ENCODE measurements around the gene ZNF821.
"Not testable (repeated sequence)": the region's sequence is repeated elsewhere in the genome, so short reads cannot be mapped to it uniquely, and the experiment has no call there.

The ZNF821 gene

DNA sequence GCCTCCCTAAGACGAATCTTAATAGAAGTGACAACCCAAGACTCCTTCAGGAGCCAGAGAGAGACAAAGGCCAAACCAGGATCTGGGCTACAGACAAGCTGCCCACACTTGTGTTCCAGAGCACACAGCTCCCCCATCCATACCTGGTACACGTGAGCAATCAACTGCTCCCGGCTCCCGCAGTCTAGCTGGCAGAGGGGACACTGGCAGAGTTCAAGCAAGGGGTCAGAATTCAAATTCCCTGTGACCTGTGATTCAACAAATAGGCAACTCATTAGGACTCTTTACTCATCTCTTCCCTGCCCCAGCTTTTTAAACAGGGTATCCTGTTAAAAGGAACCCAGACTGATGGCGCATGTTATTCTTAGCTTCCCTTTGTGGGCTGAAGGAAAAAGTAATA is 20.0 kb downstream of the ZNF821 start:
- FAIRE-seq = no peak
- no peak for DNase-seq (ENCODE audit: low spot score)

DNA sequence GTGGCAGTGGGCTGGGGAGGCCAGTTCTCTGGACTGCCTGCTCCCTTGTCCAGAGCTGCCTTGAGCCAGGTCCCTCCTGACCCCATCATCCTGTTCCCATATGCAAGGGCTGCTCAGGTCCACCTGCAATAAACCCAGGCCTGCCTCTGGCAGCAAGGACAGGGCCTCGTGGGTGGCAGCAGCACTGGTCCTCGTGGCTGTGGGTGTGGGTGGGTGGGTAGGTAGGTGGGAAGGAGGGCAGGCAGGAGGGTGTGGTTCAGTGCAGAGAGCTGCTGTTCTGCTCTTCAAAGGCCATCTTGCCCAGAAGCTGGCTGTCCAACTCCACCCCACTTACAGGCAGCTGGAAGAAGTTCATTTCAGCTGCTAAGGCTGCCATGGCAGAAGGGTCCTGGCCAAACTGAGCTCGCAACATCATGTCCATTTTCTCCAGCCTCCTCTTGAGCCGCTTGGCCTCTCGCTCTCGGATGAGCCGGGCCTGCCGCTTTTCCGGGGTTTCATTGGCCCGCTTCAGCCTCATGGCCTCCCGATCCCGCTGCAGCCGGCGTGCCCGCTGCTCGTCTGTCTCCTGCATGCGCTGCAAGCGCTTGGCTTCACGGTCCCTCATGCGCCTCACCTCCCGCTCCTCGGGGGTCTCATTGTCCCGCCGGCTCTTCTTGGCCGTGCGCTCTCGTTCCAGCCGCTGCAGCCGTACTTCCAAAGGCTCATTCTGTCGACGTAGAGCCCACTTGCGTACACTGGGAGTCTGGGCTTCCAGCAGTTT is 24.0 kb downstream of the ZNF821 start:
- FAIRE-seq = no peak

DNA sequence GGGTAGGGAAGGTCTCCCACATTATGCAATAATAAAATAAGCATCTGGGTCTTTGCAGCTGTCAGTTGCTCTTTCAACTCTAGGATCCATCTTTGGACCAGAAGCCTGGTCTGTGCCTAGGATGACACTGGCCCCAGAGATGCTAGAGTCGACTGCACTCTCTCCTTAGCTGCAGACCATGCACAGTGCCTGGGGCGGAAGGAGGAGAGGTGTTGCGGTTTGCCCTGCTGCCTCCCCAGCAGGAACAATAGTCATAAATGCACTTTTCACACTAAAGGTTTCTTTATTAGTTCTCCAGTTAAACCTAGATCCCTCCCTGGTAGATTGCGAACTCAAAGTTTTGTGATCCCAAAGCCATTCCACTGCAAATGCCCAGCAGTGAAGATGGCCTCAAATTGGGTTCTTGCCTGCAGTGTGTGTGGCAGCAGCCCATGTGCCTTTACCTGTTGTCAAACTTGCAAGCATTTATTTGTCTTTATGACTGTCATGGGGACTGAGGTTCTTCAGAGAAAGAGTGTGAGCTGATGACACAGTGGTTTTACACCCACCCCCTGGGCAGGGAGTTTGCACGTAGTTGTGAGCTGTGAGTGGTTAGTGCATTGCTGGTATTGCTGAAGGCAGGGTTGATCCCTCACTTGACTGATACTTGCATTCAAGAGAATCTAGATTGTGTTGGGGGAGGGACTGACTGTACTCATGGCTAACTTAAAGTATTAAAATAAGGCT is 27.9 kb downstream of the ZNF821 start:
- FAIRE-seq = no peak
- no peak for DNase-seq (ENCODE audit: low spot score)

More for the DNA sequence above, 24.0 kb downstream of the ZNF821 start:
- DNase-seq (ENCODE audit: low spot score) = no peak

DNA sequence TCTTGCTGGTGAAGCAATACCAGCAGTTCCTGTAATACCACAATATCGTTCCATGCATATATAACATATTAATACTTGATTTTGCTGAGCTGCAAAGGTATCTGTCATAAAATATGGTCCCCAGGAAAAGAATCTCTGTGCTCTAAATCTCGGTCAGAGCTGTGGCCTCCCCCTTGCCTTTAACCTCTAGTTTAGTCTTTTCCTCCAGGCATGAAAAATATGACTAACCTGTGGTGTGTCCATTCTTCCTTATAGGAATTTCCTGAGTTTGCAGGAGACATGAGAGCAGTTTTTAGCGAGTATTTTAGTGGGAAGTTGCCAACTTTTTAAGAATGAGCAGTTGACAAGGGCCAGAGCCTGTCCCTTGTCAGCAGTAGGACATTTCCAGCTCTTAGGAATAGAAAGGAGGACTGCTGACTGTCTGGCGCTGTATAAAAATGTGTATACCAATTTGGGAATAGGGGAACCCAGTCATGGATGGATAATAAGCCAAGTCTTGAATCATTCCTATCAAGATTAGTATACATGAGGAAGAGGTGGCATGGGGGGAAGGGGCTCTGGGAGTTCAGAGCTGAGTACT is 29.5 kb downstream of the ZNF821 start:
- DNase-seq (ENCODE audit: low spot score) (no peak), FAIRE-seq (no peak)

DNA sequence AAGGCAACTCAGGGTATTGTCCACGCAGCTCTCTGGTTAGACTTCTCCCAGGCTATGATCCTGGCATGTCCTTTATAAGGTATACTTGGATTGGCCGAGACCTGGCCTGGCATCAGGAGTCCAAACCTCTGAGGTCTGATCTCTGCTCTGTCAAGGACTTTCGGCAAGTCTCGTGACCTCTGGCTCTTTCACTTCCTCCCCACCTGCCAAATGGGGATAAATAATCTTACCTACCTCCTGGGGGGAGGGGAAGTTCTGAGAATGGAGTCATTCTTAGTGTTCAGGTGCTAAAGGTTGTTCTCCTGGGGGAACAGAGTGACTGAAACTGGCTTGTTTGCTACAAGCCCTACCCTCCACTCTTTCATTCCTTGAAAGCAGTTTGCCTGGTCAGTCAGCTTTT is 30.6 kb downstream of the ZNF821 start:
- FAIRE-seq = no peak

DNA sequence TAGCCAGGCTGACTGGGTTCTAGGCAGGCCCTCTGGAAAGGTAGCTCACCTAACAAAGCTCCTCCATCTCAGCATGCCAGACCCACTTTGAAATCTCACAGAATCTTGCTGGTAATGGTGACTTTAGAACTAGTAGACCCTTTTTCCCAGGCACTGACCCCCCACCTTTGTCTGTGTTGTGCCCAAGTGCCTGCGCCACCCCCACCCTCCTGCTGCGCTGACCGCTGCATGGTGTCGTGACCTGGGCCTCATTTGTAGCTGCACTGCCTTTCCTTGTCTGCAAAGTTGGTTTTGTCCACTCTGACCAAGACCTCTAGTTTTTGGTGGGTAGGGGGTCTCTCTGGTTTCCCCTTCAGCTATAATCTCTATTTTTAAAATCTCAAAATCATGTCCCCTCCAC is 31.4 kb downstream of the ZNF821 start:
- DNase-seq (ENCODE audit: low spot score) = no peak
- no peak for FAIRE-seq

More for the DNA sequence above, 30.6 kb downstream of the ZNF821 start:
- no peak for DNase-seq (ENCODE audit: low spot score)

DNA sequence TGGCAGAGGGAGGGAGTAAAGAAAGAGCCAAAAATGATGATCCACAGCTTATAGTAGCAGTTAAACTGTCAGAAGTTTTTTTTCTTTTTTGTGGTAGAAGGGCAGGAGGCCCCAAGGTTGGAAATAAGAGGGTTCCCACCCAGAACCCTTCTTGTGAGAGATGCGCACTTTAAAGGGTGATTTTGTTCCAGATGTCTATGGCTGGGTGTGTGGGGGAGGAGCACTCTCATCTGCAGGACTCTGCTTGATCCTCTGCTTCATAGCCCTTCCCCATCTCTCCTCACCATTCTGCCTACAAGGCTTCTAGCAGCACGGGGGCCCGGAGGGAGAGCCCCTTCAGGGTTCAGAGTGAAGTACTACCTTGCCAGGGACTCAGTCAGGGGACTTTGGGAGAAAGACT is 31.8 kb downstream of the ZNF821 start:
- DNase-seq (ENCODE audit: low spot score) (no peak), FAIRE-seq (no peak)

DNA sequence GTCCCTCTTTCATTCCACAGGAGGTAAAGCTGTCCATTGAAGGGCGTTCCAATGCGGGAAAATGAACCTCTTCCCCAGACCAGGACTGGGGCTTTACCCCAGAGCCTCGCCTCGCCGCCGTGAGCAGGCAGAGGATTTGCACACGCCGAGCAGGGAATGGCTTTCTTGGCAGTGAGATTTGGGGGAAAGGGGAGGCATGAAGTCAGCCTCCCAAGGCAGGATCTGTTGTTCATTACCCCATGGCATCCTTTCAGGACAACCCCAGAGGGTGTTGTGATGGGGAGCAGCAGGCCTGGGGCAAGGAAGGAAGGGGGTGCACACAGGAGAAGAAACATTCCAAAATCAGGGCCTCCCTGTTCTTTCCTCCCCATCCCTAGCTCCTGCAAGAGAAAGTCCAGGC is 32.2 kb downstream of the ZNF821 start:
- FAIRE-seq (no peak), DNase-seq (ENCODE audit: low spot score) (no peak)

DNA sequence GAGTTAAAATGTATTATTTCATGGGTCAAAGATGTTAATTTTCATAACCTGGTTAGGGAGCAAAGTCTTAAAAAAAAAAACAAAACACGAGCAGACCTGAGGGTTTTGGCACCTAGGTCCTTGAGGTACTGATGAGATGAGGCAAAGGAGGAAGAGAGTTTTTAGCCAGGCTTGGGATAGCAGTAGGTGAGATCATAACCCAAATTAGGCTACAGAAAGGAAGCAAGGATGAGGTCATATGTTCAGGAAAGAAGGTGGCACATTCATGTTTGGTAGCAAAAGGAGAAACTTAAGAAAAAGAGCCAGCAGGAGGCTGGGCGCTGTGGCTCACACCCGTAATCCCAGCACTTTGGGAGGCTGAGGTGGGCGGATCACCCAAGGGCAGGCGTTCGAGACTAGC is 35.4 kb downstream of the ZNF821 start:
- DNase-seq (ENCODE audit: low spot score) (no peak), FAIRE-seq (no peak)

DNA sequence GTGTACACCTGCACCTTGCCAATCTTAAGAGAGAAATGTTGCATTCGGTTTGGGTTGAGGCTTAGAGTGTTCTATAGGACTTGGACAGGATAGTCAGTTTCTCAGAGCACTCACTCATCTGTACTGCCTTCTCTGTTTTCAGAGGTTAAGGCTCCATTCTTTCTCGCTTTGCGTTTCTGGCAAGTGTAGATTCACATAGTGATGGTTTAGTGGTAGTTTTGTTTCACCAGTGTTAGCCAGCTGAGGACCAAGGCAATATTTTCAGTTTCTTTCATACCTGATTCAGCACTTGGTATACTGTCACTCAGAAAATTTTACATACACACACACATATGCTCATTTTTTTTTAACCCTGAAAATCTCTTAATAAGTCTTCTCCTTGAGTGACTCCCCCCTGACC is 36.9 kb downstream of the ZNF821 start:
- DNase-seq (ENCODE audit: low spot score) (no peak), FAIRE-seq (no peak)

DNA sequence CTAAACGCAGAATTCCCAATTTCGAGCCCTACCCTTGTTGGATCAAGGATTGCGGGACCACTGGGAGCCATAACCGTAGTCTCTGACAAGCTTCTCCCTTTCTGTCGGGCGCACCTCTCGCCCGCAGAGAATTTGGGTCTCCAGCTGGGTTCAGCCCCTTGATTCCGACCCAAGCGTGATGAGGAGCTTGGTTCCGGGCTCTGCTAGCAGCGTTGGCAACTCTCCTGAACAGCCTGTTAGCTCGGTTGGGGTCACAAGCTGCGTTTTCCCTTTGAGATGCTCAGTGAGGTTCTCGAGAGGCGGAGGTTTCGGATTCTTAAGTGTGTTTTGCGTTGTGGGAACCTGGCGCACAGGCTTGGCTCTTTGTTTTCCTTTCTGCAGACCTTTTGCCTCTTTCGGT is 37.6 kb downstream of the ZNF821 start:
- DNase-seq (ENCODE audit: low spot score) (no peak), FAIRE-seq (no peak)

DNA sequence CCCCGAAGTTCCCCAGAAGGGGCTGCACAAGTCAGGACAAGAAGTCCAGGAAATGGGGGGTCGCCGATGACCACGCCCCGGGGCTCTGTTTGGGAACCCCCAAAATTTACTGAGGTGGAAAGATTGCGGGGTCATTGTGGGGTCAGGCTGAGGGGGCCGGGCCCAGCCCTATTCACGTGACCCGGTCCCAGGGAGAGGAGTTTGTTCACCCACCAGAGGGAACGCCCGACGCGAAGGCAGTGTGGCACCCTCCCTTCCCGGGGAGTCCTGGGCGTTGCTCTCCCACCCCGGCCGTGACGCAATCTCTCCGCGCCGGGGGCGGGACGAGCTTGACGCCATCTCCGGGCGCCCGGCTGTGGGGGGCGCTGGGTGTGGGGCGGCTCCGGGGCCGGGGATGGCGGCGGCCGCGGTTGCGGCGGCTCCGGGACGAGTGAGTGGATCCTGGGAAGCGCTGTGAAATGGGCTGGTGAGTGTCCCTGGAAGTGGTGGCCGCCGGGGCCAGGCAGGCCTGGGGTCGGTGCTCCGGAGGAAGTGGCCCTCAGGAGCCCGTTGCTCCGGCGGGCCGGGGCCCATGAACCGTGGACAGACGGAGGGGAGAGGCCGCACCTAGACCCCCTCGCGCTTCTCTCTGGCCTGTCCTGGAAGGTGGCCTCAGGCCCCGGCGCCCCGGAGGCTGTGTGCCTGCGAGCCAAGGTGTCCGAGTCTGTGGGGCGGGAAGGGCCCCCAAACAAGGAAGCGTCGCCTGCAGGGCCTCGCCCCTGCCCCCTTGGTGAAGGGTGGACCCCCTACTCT is 38.1 kb downstream of the ZNF821 start, which contains the start of gene ATXN1L:
Gene ATXN1L, plus strand, starts transcription at position 338 of the 792 bp plus-strand sequence. CDS start 3,765 bp downstream, outside the sequence.
- DNase-seq (ENCODE audit: low spot score) (peak; percentile 98), FAIRE-seq (no peak)

DNA sequence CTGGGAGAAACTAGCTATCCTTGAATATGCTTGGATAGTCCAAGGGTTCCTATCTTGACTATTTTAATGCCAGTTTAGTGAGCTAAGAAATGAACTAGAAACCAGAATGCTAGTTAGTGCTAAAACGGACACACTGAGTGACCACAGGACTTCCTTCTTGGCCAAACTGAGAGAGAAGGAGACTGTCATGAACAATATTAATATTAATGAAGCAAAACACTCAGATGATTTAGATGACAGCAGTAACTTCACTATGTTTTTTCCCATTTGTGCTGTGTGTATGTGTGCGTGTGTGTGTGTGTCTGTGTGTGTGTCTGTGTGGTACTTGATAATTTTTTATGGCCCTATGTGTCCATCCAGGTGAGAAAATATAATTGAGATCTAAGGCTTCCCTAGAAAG is 40.4 kb downstream of the ZNF821 start:
- no peak for DNase-seq (ENCODE audit: low spot score)
- FAIRE-seq = no peak

DNA sequence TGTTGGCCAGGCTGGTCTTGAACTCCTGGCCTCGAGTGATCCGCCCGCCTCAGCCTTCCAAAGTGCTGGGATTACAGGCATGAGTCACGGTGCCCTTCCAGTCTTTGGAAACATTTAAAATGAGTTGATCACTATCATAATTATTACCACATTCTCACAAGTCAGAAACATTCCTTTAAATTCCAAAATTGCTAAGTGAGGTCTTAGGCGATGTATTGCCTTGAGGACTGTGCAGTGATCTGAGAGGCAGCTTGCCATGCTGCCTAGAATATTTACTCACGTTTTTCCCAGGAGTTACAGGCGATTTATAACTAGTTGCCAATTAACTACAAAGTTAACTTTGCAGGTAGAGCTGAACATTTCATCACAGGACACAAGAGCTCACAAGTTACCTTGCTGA is 43.9 kb downstream of the ZNF821 start:
- DNase-seq (ENCODE audit: low spot score) (no peak), FAIRE-seq (no peak)

DNA sequence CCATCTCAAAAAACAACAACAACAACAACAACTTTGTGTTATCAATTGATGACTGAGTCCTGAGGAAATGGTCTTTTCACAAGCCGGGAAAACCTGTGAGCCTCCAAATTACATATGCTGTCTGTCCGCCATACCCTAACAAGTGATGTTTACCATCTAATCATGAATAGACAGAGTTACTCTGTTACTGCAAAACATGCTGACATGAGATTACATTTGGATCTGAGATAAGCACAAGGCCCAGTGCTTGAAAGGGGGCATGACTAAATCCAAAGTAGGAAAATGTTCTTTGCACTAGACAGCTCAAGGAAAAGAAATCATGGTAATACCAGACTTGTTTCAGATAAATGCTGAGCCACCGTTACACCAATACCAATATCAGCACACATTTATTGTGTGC is 46.8 kb downstream of the ZNF821 start:
- FAIRE-seq (no peak), DNase-seq (ENCODE audit: low spot score) (no peak)

DNA sequence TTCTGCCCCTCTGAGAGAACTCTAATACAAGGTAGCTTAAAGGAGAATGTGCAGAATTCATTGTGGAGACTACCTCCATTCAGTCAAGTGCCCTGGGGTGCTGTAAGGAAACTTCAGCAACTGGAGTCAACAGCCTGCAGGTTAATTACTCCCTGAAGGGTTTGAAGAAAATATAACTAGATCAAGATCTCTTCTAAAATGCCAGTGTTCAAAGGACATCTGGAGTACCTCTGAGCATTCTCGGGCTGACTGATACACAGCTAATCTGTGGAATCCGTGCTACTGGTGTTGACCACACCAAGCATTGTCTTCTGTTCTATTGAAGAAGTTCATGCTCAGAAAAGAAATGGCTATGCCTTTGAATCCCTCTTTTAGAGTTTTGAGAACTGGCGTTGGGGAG is 49.7 kb downstream of the ZNF821 start:
- FAIRE-seq (no peak), DNase-seq (ENCODE audit: low spot score) (no peak)

DNA sequence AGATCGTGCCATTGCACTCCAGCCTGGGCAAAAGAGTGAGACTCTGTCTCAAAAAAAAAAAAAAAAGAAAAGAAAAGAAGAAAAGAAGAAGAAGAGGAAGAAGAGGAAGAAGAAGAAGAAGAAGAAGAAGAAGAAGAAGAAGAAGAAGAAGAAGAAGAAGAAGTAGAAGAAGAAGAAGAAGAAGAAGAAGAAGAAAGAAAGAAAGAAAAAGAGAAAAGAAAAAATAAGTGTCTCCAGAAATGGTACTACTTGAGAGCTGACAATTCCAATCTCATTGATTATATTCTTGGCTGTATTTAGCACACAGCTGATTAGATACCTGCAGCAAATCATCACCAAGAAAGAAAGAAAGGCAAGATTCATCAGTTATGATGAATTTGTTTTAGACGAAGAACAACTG is 51.9 kb downstream of the ZNF821 start:
- not testable (repeated sequence) for FAIRE-seq; DNase-seq (ENCODE audit: low spot score)

DNA sequence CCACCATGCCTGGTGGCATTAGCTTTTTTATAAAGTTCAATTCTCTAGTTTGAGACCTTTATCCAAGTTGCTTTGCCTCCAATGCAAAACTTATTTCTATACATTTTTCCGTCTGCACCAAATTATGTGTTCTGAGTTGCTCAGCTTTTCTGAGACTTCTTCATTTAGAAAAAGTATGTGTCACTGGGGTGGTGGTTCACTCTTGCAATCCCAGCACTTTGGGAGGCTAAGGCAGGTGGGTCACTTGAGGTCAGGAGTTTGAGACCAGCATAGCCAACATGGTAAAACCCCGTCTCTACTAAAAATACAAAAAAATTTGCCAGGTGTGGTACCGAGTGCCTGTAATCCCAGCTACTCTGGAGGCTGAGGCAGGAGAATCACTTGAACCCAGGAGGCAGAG is 52.3 kb downstream of the ZNF821 start:
- FAIRE-seq = not testable (repeated sequence)

DNA sequence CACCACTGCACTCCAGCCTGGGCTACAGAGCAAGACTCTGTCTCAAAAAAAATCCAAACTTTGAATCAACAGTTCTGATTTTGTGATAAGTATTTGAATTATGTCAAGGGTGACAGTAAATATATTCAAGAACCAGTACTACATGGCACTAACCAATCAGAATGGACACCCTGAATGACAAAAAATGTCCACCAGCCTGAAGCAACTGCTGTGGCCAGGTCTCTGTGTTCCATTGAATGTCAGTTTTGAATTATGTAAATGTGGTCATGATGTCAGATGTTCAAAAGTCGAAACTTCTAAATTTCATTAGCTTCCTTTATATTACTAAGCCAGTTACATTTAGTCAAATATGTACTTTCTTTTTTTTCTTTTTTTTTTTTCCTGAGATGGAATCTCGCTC is 53.6 kb downstream of the ZNF821 start:
- no peak for DNase-seq (ENCODE audit: low spot score)
- FAIRE-seq = no peak

More for the DNA sequence above, 52.3 kb downstream of the ZNF821 start:
- not testable (repeated sequence) for DNase-seq (ENCODE audit: low spot score)

DNA sequence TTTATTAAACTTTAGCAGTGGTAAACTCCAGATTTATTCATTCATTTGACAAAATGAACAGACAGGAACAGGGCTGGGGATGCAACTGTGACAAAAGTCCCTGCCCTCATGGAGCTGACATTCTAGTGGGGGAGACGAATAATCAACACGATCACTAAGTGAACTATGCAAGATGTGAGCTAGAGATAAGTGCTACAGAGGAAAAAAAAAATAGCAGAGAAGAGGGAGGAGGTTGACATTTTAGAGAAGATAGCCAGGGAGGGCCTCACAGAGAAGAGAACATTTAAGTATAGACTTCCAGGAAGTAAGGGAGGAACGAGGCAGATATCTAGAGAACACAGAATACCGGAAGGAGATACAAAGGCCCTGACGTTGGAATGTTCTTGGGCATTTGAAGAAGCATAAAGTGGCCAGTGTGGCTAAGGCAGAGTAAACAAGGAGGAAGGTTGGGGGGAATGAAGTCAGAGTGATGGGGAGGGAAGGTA is 57.4 kb downstream of the ZNF821 start:
- FAIRE-seq (no peak), DNase-seq (ENCODE audit: low spot score) (no peak)

DNA sequence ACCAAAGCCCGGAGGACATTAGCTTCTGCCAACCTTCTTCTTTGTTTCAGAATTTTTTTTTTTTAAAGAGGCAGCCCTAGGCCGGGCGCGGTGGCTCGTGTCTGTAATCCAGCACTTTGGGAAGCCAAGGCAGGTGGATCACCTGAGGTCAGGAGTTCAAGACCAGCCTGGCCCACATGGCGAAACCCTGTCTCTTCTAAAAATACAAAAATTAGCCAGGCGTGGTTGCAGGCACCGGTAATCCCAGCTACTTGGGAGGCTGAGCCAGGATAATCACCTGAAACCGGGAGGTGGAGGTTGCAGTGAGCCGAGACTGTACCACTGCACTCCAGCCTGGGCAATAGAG is 66.9 kb downstream of the ZNF821 start:
- FAIRE-seq; DNase-seq (ENCODE audit: low spot score): not testable (repeated sequence)
